Progenitor cell of endocrine pancreas (in vitro differentiated cells): ENCODE data around the gene ARFGAP1. TPM values are rescaled to one million over a fixed set of nuclear protein-coding genes. Genes with fewer than 3 reads are reported as not detected.
"Not testable (repeated sequence)": the region's sequence is repeated elsewhere in the genome, so short reads cannot be mapped to it uniquely, and the experiment has no call there.

Source experiments
- DNase-seq: peaks from one replicate; pipeline ENCODE4 v3.0.0; 2021; ENCODE audit warnings: low spot score; ENCODE audit not compliant: unreplicated experiment
- H3K27ac Mint-ChIP-seq: 2 replicates; pipeline ENCODE4 v1.8.0; 2021; ENCODE audit warnings: mild to moderate bottlenecking, moderate library complexity, mixed read lengths
- H3K27me3 Mint-ChIP-seq: 2 replicates; pipeline ENCODE4 v1.8.0; 2021; ENCODE audit warnings: mixed read lengths
- H3K36me3 Mint-ChIP-seq: 2 replicates; pipeline ENCODE4 v1.8.0; 2022; ENCODE audit warnings: mixed read lengths; ENCODE audit not compliant: insufficient read depth
- H3K4me1 Mint-ChIP-seq: 2 replicates; pipeline ENCODE4 v1.8.0; 2021; ENCODE audit warnings: low read depth, mixed read lengths
- H3K4me3 Mint-ChIP-seq: 2 replicates; pipeline ENCODE4 v1.8.0; 2021; ENCODE audit warnings: low read depth, mild to moderate bottlenecking, moderate library complexity, mixed read lengths
- H3K9me3 Mint-ChIP-seq: 2 replicates; pipeline ENCODE4 v1.8.0; 2021; ENCODE audit warnings: low read depth, mixed read lengths
- CTCF ChIP-seq: fragments of 200-600 bp; sonication (generic); IDR thresholded peaks from one replicate; pipeline ENCODE4 v1.5.0; 2021; ENCODE audit warnings: antibody characterized with exemption, mild to moderate bottlenecking; ENCODE audit not compliant: unreplicated experiment
- total RNA-seq: library from RNA; stranded (reverse); gene quantifications from 2 replicates; pipeline ENCODE4 v1.2.1, GENCODE V29; 2021

Gene ARFGAP1
- total RNA-seq, 1 donor from 2014 or later = 119 TPM

GRCh38 chr20:63248835-63249591 is 23.6 kb upstream of the ARFGAP1 start:
- H3K27me3 Mint-ChIP-seq = peaks cover 41% of the 10 kb centered on the region
- H3K9me3 Mint-ChIP-seq = peaks cover 2% of the 10 kb centered on the region
- H3K36me3 Mint-ChIP-seq = no peaks in the 10 kb centered on the region
- TF ChIP-seq CTCF = no peak
- peaks cover 8% of the 10 kb centered on the region for H3K4me1 Mint-ChIP-seq
- H3K4me3 Mint-ChIP-seq = no peak overlapping the region
- peak overlapping the region; percentile 84 for H3K27ac Mint-ChIP-seq
- no peak for DNase-seq

DNA sequence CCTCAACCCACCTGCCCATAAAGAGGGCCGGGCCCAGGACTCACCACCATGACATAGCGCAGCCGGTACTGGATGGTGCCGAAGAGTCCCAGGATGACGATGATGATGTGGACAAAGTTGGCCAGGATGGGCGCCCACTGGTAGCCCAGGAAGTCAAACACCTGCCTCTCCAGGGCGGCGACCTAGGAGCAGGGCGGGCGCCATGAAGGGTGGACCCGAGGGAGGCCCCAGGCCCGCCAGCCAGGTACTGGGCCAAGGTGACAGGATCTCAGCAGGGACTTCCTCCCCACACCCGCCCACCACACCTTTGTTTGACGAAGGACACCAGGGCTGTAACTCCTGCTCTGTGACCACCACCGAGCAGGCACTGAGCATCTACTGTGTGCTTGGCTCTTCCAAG is 22.7 kb upstream of the ARFGAP1 start:
- DNase-seq = no peak
- peaks cover 2% of the 10 kb centered on the region for H3K9me3 Mint-ChIP-seq
- no peak for TF ChIP-seq CTCF
- peaks cover 45% of the 10 kb centered on the region for H3K27me3 Mint-ChIP-seq
- no peak overlapping the region for H3K4me3 Mint-ChIP-seq
- H3K36me3 Mint-ChIP-seq = no peaks in the 10 kb centered on the region
- peaks cover 10% of the 10 kb centered on the region for H3K4me1 Mint-ChIP-seq
- H3K27ac Mint-ChIP-seq = no peak overlapping the region

DNA sequence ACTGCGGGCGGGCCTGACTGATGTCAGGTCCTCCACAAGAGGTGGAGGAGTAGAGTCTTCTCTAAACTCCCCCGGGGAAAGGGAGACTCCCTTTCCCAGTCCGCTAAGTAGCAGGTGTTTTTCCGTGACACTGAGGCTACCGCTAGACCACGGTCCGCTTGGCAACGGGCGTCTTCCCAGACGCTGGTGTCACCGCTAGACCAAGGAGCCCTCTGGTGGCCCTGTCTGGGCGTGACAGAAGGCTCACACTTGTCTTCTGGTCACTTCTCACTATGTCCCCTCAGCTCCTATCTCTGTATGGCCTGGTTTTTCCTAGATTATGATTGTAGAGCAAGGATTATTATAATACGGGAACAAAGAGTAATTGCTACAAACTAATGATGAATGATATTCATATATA is 21.3 kb upstream of the ARFGAP1 start:
- Mint-ChIP-seq H3K4me1 (peaks cover 16% of the 10 kb centered on the region), H3K27me3 (peaks cover 52% of the 10 kb centered on the region)
- H3K36me3 Mint-ChIP-seq, H3K4me3 Mint-ChIP-seq, H3K27ac Mint-ChIP-seq, H3K9me3 Mint-ChIP-seq, DNase-seq: not testable (repeated sequence)
- peak; percentile 27 for TF ChIP-seq CTCF

DNA sequence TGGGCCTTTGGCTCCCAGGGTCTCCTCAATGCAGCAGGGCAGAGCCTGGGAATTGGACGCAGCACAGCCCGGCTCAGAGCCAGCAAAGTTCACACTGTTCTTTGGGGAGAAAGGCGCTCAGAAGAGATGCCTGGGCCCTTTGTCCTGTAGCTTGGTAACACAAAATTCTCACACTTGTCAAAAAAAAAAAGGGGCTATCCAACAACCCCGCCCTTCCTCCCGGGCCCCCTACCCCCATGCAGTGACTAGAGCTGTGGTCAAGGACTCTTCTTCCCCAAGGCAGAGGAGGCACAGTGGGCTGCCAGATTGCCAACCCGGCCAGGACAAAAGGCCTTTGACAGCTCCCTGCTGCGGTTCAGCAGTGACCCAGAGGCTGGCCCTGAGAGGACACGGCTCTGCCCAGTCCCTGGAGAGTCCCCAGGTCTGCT is 20.3 kb upstream of the ARFGAP1 start:
- no peak for TF ChIP-seq CTCF
- DNase-seq = no peak
- Mint-ChIP-seq H3K9me3 (peaks cover 2% of the 10 kb centered on the region), H3K27ac (no peak overlapping the region), H3K27me3 (peaks cover 61% of the 10 kb centered on the region), H3K4me3 (no peak overlapping the region), H3K4me1 (peaks cover 16% of the 10 kb centered on the region), H3K36me3 (no peaks in the 10 kb centered on the region)

GRCh38 chr20:63253065-63253437 is 19.6 kb upstream of the ARFGAP1 start:
- Mint-ChIP-seq H3K36me3 (no peaks in the 10 kb centered on the region), H3K4me1 (peaks cover 16% of the 10 kb centered on the region), H3K27ac (no peak overlapping the region), H3K4me3 (peak overlapping the region; percentile 24), H3K27me3 (peaks cover 68% of the 10 kb centered on the region), H3K9me3 (peaks cover 2% of the 10 kb centered on the region)
- no peak for DNase-seq
- TF ChIP-seq CTCF = no peak
